Caco-2 (cell line): ENCODE measurements around the gene TBCK. TPM values are rescaled to one million over a fixed set of nuclear protein-coding genes. Genes with fewer than 3 reads are reported as not detected.

Source experiments
- BruUV-seq: library from RNA; stranded (reverse); fragments of 400-500 nt; replicated peaks from 2 replicates; lab custom pipeline; 2021; lab: Mats Ljungman, UMichigan
- CTCF ChIA-PET: fragments of 300-600 bp; sonication (Branson Sonifier 250); formaldehyde crosslinking; loops from one replicate; lab custom pipeline; 2022; ENCODE audit warnings: antibody characterized with exemption; lab: Charles Lee
- POLR2A ChIA-PET: fragments of 300-600 bp; sonication (Branson Sonifier 250); formaldehyde crosslinking; loops from one replicate; lab custom pipeline; 2022; ENCODE audit warnings: antibody characterized with exemption; lab: Charles Lee
- DNase-seq, 2 experiments: peaks; one replicate each; pipeline versions ENCODE4 v3.0.0 to v3.0.0-alpha.2; 2020 to 2022
- H3K27me3 ChIP-seq: replicated peaks from 2 replicates; pipeline ENCODE4 v1.6.0; 2011; ENCODE audit warnings: low read length; ENCODE audit not compliant: control insufficient read depth, insufficient read depth
- H3K36me3 ChIP-seq: 2 replicates; pipeline ENCODE4 v1.5.1; 2011; ENCODE audit warnings: low read length; ENCODE audit not compliant: control insufficient read depth, insufficient read depth
- H3K4me1 ChIP-seq: fragments of 250-450 bp; sonication (Bioruptor Pico); 2 replicates; pipeline ENCODE4 v1.5.1; 2020; ENCODE audit warnings: mild to moderate bottlenecking
- H3K4me3 ChIP-seq: 2 replicates; pipeline ENCODE4 v1.5.1; 2011; ENCODE audit warnings: low read depth, mild to moderate bottlenecking, control low read depth, low read length
- H3K9me3 ChIP-seq: fragments of 250-450 bp; sonication (Bioruptor Pico); 2 replicates; pipeline ENCODE4 v1.5.1; 2020; ENCODE audit warnings: mild to moderate bottlenecking, moderate library complexity
- H3K27ac Mint-ChIP-seq: one replicate; pipeline ENCODE4 v1.8.0; 2022; ENCODE audit warnings: mixed read lengths; ENCODE audit not compliant: unreplicated experiment
- H3K27me3 Mint-ChIP-seq: one replicate; pipeline ENCODE4 v1.8.0; 2022; ENCODE audit warnings: mixed read lengths; ENCODE audit not compliant: insufficient read depth, unreplicated experiment
- H3K36me3 Mint-ChIP-seq: one replicate; pipeline ENCODE4 v1.8.0; 2022; ENCODE audit warnings: mild to moderate bottlenecking, mixed read lengths; ENCODE audit not compliant: insufficient read depth, unreplicated experiment
- H3K4me1 Mint-ChIP-seq: one replicate; pipeline ENCODE4 v1.8.0; 2022; ENCODE audit warnings: low read depth, mixed read lengths; ENCODE audit not compliant: unreplicated experiment
- H3K4me3 Mint-ChIP-seq: one replicate; pipeline ENCODE4 v1.8.0; 2022; ENCODE audit warnings: mild to moderate bottlenecking, moderate library complexity, mixed read lengths; ENCODE audit not compliant: unreplicated experiment
- H3K9me3 Mint-ChIP-seq: one replicate; pipeline ENCODE4 v1.8.0; 2022; ENCODE audit warnings: mixed read lengths; ENCODE audit not compliant: unreplicated experiment
- intact Hi-C: fragments of 100-400 bp; cut with micrococcal nuclease; formaldehyde crosslinking; loops from one replicate; pipeline ENCODE4 v1.10.0; 2022; ENCODE audit not compliant: unreplicated experiment
- total RNA-seq: library from RNA; stranded (reverse); gene quantifications from 2 replicates; pipeline ENCODE4 v1.2.3, GENCODE V29; 2022
- TF ChIP-seq, protein P1 (sequence below), 2 experiments: fragments of 200-600 bp in 1 of 2; IDR thresholded peaks; 1 replicate in 1 of 2; 2 replicates in 1 of 2; pipeline versions ENCODE4 v1.5.1 to v1.8.0; 2011 to 2022; ENCODE audit warnings: antibody characterized with exemption in 1 of 2, control low read depth in 1 of 2, inconsistent platforms in 1 of 2, low read depth in 1 of 2, low read length in 1 of 2, mild to moderate bottlenecking in 1 of 2, moderate library complexity in 1 of 2; ENCODE audit not compliant: insufficient read depth in 1 of 2, severe bottlenecking in 1 of 2, unreplicated experiment in 1 of 2

The TBCK gene
- total RNA-seq, 1 experiment from 2014 or later, result 51.1 TPM

DNA sequence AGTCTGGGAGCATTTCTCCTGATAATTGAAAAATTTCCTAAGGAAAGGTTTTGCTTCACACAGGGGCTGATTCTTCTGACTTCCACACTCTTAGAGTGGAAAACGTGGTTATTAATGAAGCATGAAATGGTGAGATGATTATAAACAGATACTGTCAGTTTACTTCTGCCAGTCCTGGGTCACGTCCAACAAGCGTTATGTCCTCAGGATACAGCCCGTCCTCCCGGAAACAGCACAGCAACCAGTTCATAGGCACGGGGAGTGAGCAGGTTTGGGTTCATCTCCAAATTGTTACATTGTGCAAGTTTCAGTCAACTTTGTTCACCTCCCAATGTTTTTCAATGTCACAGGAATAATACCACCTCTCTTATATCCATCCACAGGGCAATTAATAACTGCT, 321.9 kb downstream of the TBCK start:
- Mint-ChIP-seq H3K27me3 (no peaks in the 10 kb centered on the region), H3K4me3 (no peak overlapping the region), H3K9me3 (peaks cover 9% of the 10 kb centered on the region), H3K36me3 (no peaks in the 10 kb centered on the region), H3K27ac (no peak overlapping the region), H3K4me1 (peaks cover 11% of the 10 kb centered on the region)
- no peak for DNase-seq
- TF ChIP-seq, protein P1, sequence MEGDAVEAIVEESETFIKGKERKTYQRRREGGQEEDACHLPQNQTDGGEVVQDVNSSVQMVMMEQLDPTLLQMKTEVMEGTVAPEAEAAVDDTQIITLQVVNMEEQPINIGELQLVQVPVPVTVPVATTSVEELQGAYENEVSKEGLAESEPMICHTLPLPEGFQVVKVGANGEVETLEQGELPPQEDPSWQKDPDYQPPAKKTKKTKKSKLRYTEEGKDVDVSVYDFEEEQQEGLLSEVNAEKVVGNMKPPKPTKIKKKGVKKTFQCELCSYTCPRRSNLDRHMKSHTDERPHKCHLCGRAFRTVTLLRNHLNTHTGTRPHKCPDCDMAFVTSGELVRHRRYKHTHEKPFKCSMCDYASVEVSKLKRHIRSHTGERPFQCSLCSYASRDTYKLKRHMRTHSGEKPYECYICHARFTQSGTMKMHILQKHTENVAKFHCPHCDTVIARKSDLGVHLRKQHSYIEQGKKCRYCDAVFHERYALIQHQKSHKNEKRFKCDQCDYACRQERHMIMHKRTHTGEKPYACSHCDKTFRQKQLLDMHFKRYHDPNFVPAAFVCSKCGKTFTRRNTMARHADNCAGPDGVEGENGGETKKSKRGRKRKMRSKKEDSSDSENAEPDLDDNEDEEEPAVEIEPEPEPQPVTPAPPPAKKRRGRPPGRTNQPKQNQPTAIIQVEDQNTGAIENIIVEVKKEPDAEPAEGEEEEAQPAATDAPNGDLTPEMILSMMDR (IDR thresholded peaks at IDR 0.05; ENCODE audit: insufficient read depth in 1 of 2, low read depth in 1 of 2, low read length in 1 of 2, severe bottlenecking in 1 of 2, unreplicated experiment in 1 of 2), result no peak
- no TSS peak for BruUV-seq
- ChIA-PET POLR2A (no interaction called here), CTCF (no interaction called here)
- Histone ChIP-seq H3K9me3 (no peaks in the 10 kb centered on the region), H3K4me3 (no peak overlapping the region), H3K36me3 (no peaks in the 10 kb centered on the region), H3K27me3 (no peaks in the 10 kb centered on the region), H3K4me1 (peaks cover 9% of the 10 kb centered on the region)
- intact Hi-C loops, result no loop called here

DNA sequence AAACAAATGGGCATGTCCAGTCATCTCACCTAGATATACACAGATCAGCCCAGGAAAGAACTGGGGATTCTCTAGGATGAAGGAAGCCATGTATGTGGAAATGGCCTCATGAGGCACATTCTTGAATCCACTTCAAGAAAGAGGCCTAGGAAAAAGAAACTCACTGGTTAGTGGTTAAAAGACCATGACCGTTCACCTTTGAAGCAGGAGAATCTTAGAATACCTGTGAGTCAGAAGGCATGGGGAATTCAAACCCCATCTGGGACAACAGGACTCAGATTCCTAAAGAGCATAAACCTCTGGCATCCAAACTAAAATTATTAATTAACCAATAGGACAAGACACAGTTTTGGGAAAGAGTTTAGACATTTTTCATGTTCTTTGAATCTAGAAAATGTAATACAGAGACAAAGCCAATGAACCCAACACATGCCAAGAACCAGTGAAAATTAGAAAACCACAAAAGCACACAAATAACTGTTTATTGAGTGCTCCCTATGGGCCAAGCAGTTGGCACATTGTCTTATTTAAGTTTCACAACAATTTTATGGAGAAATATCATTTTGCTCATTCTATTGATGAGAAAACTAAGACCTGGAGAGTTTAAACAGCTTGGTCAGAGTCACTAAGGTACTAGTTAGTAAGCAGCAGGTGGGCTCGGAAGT, 323.2 kb downstream of the TBCK start:
- TF ChIP-seq, protein P1 (IDR thresholded peaks at IDR 0.05; ENCODE audit: insufficient read depth in 1 of 2, low read depth in 1 of 2, low read length in 1 of 2, severe bottlenecking in 1 of 2, unreplicated experiment in 1 of 2), result no peak
- H3K4me3 ChIP-seq, result no peak overlapping the region
- Mint-ChIP-seq H3K36me3 (no peaks in the 10 kb centered on the region), H3K4me3 (no peak overlapping the region), H3K27me3 (no peaks in the 10 kb centered on the region), H3K9me3 (peaks cover 9% of the 10 kb centered on the region), H3K27ac (no peak overlapping the region), H3K4me1 (peaks cover 11% of the 10 kb centered on the region)
- POLR2A ChIA-PET, result no interaction called here
- CTCF ChIA-PET, result no interaction called here
- H3K9me3 ChIP-seq, result no peaks in the 10 kb centered on the region
- no peaks in the 10 kb centered on the region for H3K27me3 ChIP-seq
- intact Hi-C loops, result no loop called here
- H3K36me3 ChIP-seq, result no peaks in the 10 kb centered on the region
- no peaks in the 10 kb centered on the region; the same call in 1 of the 2 replicates for H3K4me1 ChIP-seq
- BruUV-seq, result no TSS peak
- DNase-seq, result no peak

DNA sequence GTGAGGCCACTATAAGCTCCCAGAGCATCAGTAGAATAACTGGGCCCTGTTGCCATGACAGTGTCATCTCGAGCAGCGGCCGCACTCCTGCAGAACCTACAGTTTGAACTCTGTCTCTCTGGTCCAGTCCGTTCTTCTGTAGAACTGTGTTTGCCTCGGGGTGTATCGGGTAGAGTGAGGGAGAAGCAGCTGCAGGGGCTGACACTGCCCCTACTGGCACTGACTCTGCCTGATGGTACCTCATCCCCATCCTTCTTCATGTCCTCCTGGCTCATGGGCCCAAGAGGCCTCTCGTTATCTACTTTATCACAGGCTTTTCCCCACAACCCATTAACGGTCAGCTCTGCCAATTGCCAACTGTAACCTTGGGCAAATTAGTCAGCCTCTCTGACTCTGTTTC, 324.3 kb downstream of the TBCK start:
- CTCF ChIA-PET, result no interaction called here
- Mint-ChIP-seq H3K4me1 (peaks cover under 1% of the 10 kb centered on the region), H3K27ac (no peak overlapping the region), H3K4me3 (no peak overlapping the region), H3K36me3 (no peaks in the 10 kb centered on the region), H3K27me3 (no peaks in the 10 kb centered on the region), H3K9me3 (no peaks in the 10 kb centered on the region)
- POLR2A ChIA-PET, result no interaction called here
- intact Hi-C loops, result no loop called here
- H3K4me3 ChIP-seq, result no peak overlapping the region
- H3K9me3 ChIP-seq, result no peaks in the 10 kb centered on the region
- TF ChIP-seq, protein P1 (IDR thresholded peaks at IDR 0.05; ENCODE audit: insufficient read depth in 1 of 2, low read depth in 1 of 2, low read length in 1 of 2, severe bottlenecking in 1 of 2, unreplicated experiment in 1 of 2), result no peak
- H3K36me3 ChIP-seq, result no peaks in the 10 kb centered on the region
- no peaks in the 10 kb centered on the region for H3K27me3 ChIP-seq
- no TSS peak for BruUV-seq
- DNase-seq, result no peak
- no peaks in the 10 kb centered on the region; the same call in 1 of the 2 replicates for H3K4me1 ChIP-seq

Other genes starting within 250 kb of the TBCK start
- 130 and 143 TPM in 2 replicates for gene AIMP1, start 341 bp upstream of the TBCK start, total RNA-seq
- gene GIMD1, start 52.6 kb upstream of the TBCK start, total RNA-seq, result 0.35 TPM in 1 of 2 replicates, not detected in the other